Trophoblast cell (in vitro differentiated cells and primary cell): ENCODE data around the gene ANKS3.

Source experiments
- DNase-seq, 2 donors: peaks; one replicate each; pipeline ENCODE4 v3.0.0-alpha.2; 2016
- H2AFZ ChIP-seq: 2 replicates; pipeline ENCODE4 v1.6.1; 2013; ENCODE audit warnings: low read length, moderate library complexity, mild to moderate bottlenecking; ENCODE audit not compliant: insufficient read depth, poor library complexity
- H2AK5ac ChIP-seq: 2 replicates; pipeline ENCODE4 v1.6.1; 2013; ENCODE audit warnings: mild to moderate bottlenecking, low read length
- H2BK120ac ChIP-seq: 2 replicates; pipeline ENCODE4 v1.6.1; 2013; ENCODE audit warnings: low read length, mild to moderate bottlenecking, moderate library complexity; ENCODE audit not compliant: insufficient read depth, poor library complexity
- H2BK12ac ChIP-seq: 2 replicates; pipeline ENCODE4 v1.6.1; 2013; ENCODE audit warnings: mild to moderate bottlenecking, low read length, moderate library complexity
- H2BK5ac ChIP-seq: 2 replicates; pipeline ENCODE4 v1.6.1; 2013; ENCODE audit warnings: low read length, low read depth, moderate library complexity, mild to moderate bottlenecking; ENCODE audit not compliant: poor library complexity
- H3K14ac ChIP-seq: 2 replicates; pipeline ENCODE4 v1.6.1; 2013; ENCODE audit warnings: mild to moderate bottlenecking, low read length
- H3K18ac ChIP-seq: 2 replicates; pipeline ENCODE4 v1.6.1; 2013; ENCODE audit warnings: mild to moderate bottlenecking, low read length
- H3K23ac ChIP-seq: 2 replicates; pipeline ENCODE4 v1.6.1; 2013; ENCODE audit warnings: low read length
- H3K27ac ChIP-seq: 2 replicates; pipeline ENCODE4 v1.5.1; 2013; ENCODE audit warnings: low read depth, mild to moderate bottlenecking, inconsistent platforms, low read length, moderate library complexity
- H3K27me3 ChIP-seq: 2 replicates; pipeline ENCODE4 v1.6.1; 2013; ENCODE audit warnings: inconsistent platforms, mild to moderate bottlenecking, low read length, moderate library complexity; ENCODE audit not compliant: insufficient read depth
- H3K36me3 ChIP-seq, 2 experiments: 1 replicate in 1 of 2; 2 replicates in 1 of 2; pipeline ENCODE4 v1.6.1; 2013; ENCODE audit warnings: low read length in 2 of 2, mild to moderate bottlenecking in 2 of 2, moderate library complexity in 1 of 2; ENCODE audit not compliant: insufficient read depth in 2 of 2, control insufficient read depth in 1 of 2
- H3K4ac ChIP-seq: 2 replicates; pipeline ENCODE4 v1.6.1; 2013; ENCODE audit warnings: low read depth, mild to moderate bottlenecking, low read length, moderate library complexity
- H3K4me1 ChIP-seq, 2 experiments: 1 replicate in 1 of 2; 2 replicates in 1 of 2; pipeline ENCODE4 v1.6.1; 2013; ENCODE audit warnings: low read length in 2 of 2, mild to moderate bottlenecking in 2 of 2, moderate library complexity in 1 of 2; ENCODE audit not compliant: insufficient read depth in 2 of 2, control insufficient read depth in 1 of 2
- H3K4me2 ChIP-seq: 2 replicates; pipeline ENCODE4 v1.6.1; 2013; ENCODE audit warnings: inconsistent platforms, mild to moderate bottlenecking, low read length, moderate library complexity
- H3K4me3 ChIP-seq: 2 replicates; pipeline ENCODE4 v1.5.1; 2013; ENCODE audit warnings: mild to moderate bottlenecking, low read depth, low read length, inconsistent platforms
- H3K79me1 ChIP-seq: one replicate; pipeline ENCODE4 v1.6.1; 2013; ENCODE audit warnings: low read length
- H3K79me2 ChIP-seq: 2 replicates; pipeline ENCODE4 v1.6.1; 2013; ENCODE audit warnings: low read length, mild to moderate bottlenecking; ENCODE audit not compliant: control insufficient read depth, insufficient read depth, poor library complexity
- H3K9ac ChIP-seq: 2 replicates; pipeline ENCODE4 v1.6.1; 2013; ENCODE audit warnings: mild to moderate bottlenecking, low read length
- H3K9me3 ChIP-seq: 2 replicates; pipeline ENCODE4 v1.6.1; 2013; ENCODE audit warnings: low read depth, mild to moderate bottlenecking, control low read depth, inconsistent platforms, low read length; ENCODE audit not compliant: insufficient read depth
- H4K12ac ChIP-seq: 2 replicates; pipeline ENCODE4 v1.6.1; 2013; ENCODE audit warnings: low read depth, mild to moderate bottlenecking, low read length, moderate library complexity
- H4K8ac ChIP-seq: 2 replicates; pipeline ENCODE4 v1.6.1; 2013; ENCODE audit warnings: low read depth, mild to moderate bottlenecking, low read length, moderate library complexity
- H4K91ac ChIP-seq: one replicate; pipeline ENCODE4 v1.6.1; 2013; ENCODE audit warnings: low read depth, mild to moderate bottlenecking, low read length, moderate library complexity
- WGBS: extraction: QIAGEN DNeasy Blood & Tissue Kit; methylation state at CpG from one replicate; pipeline ENCODE4 v1.1.7; 2013; ENCODE audit warnings: missing lambda C conversion rate; ENCODE audit not compliant: insufficient read length, insufficient coverage; ENCODE audit errors: extremely low coverage; 5-methylcytosine and 5-hydroxymethylcytosine counted together

The ANKS3 gene

GRCh38 chr16:4703906-4704305, 30.2 kb downstream of the ANKS3 start:
- H3K23ac ChIP-seq = no peak overlapping the region
- H2AFZ ChIP-seq = no peak overlapping the region
- no peaks in the 10 kb centered on the region for H3K79me1 ChIP-seq
- H2BK120ac ChIP-seq = no peak overlapping the region
- no CpG with 5 or more reads among the region's 7 CpGs for whole genome bisulfite sequencing
- no peak overlapping the region for H3K9ac ChIP-seq
- H4K12ac ChIP-seq = no peak overlapping the region
- H3K27ac ChIP-seq = no peak overlapping the region
- H3K4me1 ChIP-seq = no peaks in the 10 kb centered on the region
- no peak overlapping the region for H2BK12ac ChIP-seq
- H3K79me2 ChIP-seq = no peaks in the 10 kb centered on the region
- no peak for DNase-seq
- no peak overlapping the region for H3K14ac ChIP-seq
- no peak overlapping the region for H2BK5ac ChIP-seq
- H4K91ac ChIP-seq = no peak overlapping the region
- no peak overlapping the region for H3K4ac ChIP-seq
- no peak overlapping the region for H3K18ac ChIP-seq
- H3K4me2 ChIP-seq = no peak overlapping the region
- peaks cover 49 to 54% of the 10 kb centered on the region in 2 experiments for H3K36me3 ChIP-seq
- H4K8ac ChIP-seq = no peak overlapping the region
- H2AK5ac ChIP-seq = no peak overlapping the region
- H3K9me3 ChIP-seq = peaks cover 3% of the 10 kb centered on the region
- no peaks in the 10 kb centered on the region for H3K27me3 ChIP-seq
- no peak overlapping the region for H3K4me3 ChIP-seq

GRCh38 chr16:4702466-4702808, 31.6 kb downstream of the ANKS3 start:
- H4K91ac ChIP-seq = no peak overlapping the region
- no peak overlapping the region for H3K4ac ChIP-seq
- no peak overlapping the region for H2BK12ac ChIP-seq
- H4K8ac ChIP-seq = no peak overlapping the region
- WGBS = no CpG with 5 or more reads among the region's 7 CpGs
- H3K79me1 ChIP-seq = no peaks in the 10 kb centered on the region
- H3K4me1 ChIP-seq = no peaks in the 10 kb centered on the region
- H3K9me3 ChIP-seq = peaks cover 3% of the 10 kb centered on the region
- no peak overlapping the region for H2BK5ac ChIP-seq
- no peak overlapping the region for H3K4me2 ChIP-seq
- DNase-seq = no peak
- H3K23ac ChIP-seq = no peak overlapping the region
- no peak overlapping the region for H3K9ac ChIP-seq
- no peak overlapping the region for H3K14ac ChIP-seq
- H2BK120ac ChIP-seq = no peak overlapping the region
- H3K27ac ChIP-seq = no peak overlapping the region
- H4K12ac ChIP-seq = no peak overlapping the region
- H2AFZ ChIP-seq = no peak overlapping the region
- H3K18ac ChIP-seq = no peak overlapping the region
- no peak overlapping the region for H2AK5ac ChIP-seq
- H3K79me2 ChIP-seq = no peaks in the 10 kb centered on the region
- no peak overlapping the region for H3K4me3 ChIP-seq
- no peaks in the 10 kb centered on the region for H3K27me3 ChIP-seq
- peaks cover 63 to 65% of the 10 kb centered on the region in 2 experiments for H3K36me3 ChIP-seq

GRCh38 chr16:4701791-4702465, 32.1 kb downstream of the ANKS3 start:
- Histone ChIP-seq H4K8ac (no peak overlapping the region), H2AFZ (no peak overlapping the region), H3K4me2 (no peak overlapping the region), H3K36me3 (peaks cover 67 to 68% of the 10 kb centered on the region in 2 experiments), H2BK5ac (no peak overlapping the region), H2AK5ac (no peak overlapping the region), H3K23ac (no peak overlapping the region), H3K18ac (no peak overlapping the region), H3K9me3 (peaks cover 3% of the 10 kb centered on the region), H3K14ac (no peak overlapping the region), H3K27ac (no peak overlapping the region), H3K4ac (no peak overlapping the region), H2BK12ac (no peak overlapping the region), H3K9ac (no peak overlapping the region), H3K27me3 (no peaks in the 10 kb centered on the region), H4K91ac (no peak overlapping the region), H2BK120ac (no peak overlapping the region), H3K4me1 (no peaks in the 10 kb centered on the region), H3K4me3 (no peak overlapping the region), H3K79me2 (no peaks in the 10 kb centered on the region), H3K79me1 (no peaks in the 10 kb centered on the region), H4K12ac (no peak overlapping the region)
- DNase-seq = no peak
- WGBS = no CpG with 5 or more reads among the region's 17 CpGs

GRCh38 chr16:4700997-4701743, 32.9 kb downstream of the ANKS3 start:
- Histone ChIP-seq H4K8ac (no peak overlapping the region), H2BK5ac (no peak overlapping the region), H3K18ac (no peak overlapping the region), H3K79me1 (no peaks in the 10 kb centered on the region), H2BK12ac (no peak overlapping the region), H3K9ac (no peak overlapping the region), H2AK5ac (no peak overlapping the region), H3K9me3 (peaks cover 3% of the 10 kb centered on the region), H3K36me3 (peaks cover 71 to 73% of the 10 kb centered on the region in 2 experiments), H3K4me3 (no peak overlapping the region), H3K4ac (no peak overlapping the region), H3K4me1 (no peaks in the 10 kb centered on the region), H3K79me2 (no peaks in the 10 kb centered on the region), H2AFZ (no peak overlapping the region), H3K23ac (no peak overlapping the region), H3K27me3 (no peaks in the 10 kb centered on the region), H2BK120ac (no peak overlapping the region), H3K14ac (no peak overlapping the region), H4K12ac (no peak overlapping the region), H4K91ac (no peak overlapping the region), H3K4me2 (no peak overlapping the region), H3K27ac (no peak overlapping the region)
- no peak for DNase-seq
- no CpG with 5 or more reads among the region's 33 CpGs for WGBS
